ENCODE measurements around the gene PDCD1LG2.

The PDCD1LG2 gene

GRCh38 chr9:5516453-5517220, 6.3 kb downstream of the PDCD1LG2 start:
- no peak overlapping the region for H2AFZ ChIP-seq (ENCODE audit: low read depth, low read length)
- no peak overlapping the region for H3K9ac ChIP-seq (ENCODE audit: low read length)
- H3K4me2 ChIP-seq (ENCODE audit: low read length), result no peak overlapping the region
- no peaks in the 10 kb centered on the region for H3K27me3 ChIP-seq (ENCODE audit: low read depth, low read length)
- no peaks in the 10 kb centered on the region for H4K20me1 ChIP-seq (ENCODE audit: insufficient read depth, low read length)
- no peak overlapping the region for H3K4me3 ChIP-seq (ENCODE audit: low read length)
- TF ChIP-seq EZH2phosphoT487 (IDR thresholded peaks at IDR 0.05; ENCODE audit: low read depth) (no peak), CTCF (IDR thresholded peaks at IDR 0.05; ENCODE audit: low read depth, low read length) (no peak)
- no peaks in the 10 kb centered on the region for H3K36me3 ChIP-seq (replicated peaks; ENCODE audit: low read depth, low read length)
- H3K9me3 ChIP-seq (ENCODE audit: insufficient read depth, low read length), result no peaks in the 10 kb centered on the region
- H3K27ac ChIP-seq (ENCODE audit: low read length), result no peak overlapping the region
- H3K4me1 ChIP-seq (ENCODE audit: low read length), result peaks cover 69% of the 10 kb centered on the region
- 0 out of 2 replicates have a peak, but pooled peaks cover 2% of the 10 kb centered on the region for H3K79me2 ChIP-seq (ENCODE audit: low read length)

- Histone ChIP-seq H3K79me2 (ENCODE audit: low read length) (no peaks in the 10 kb centered on the region), H3K36me3 (replicated peaks; ENCODE audit: low read depth, low read length) (no peaks in the 10 kb centered on the region), H4K20me1 (ENCODE audit: insufficient read depth, low read length) (no peaks in the 10 kb centered on the region), H3K4me3 (ENCODE audit: low read length) (peak overlapping the region; percentile 30), H3K27ac (ENCODE audit: low read length) (peak overlapping the region; percentile 82), H2AFZ (ENCODE audit: low read depth, low read length) (0 out of 2 replicates have a peak overlapping the region, but pooled peaks have one; percentile 43), H3K27me3 (ENCODE audit: low read depth, low read length) (no peaks in the 10 kb centered on the region), H3K4me2 (ENCODE audit: low read length) (peak overlapping the region; percentile 62), H3K9ac (ENCODE audit: low read length) (peak overlapping the region; percentile 29; the same call in 1 of the 2 replicates), H3K4me1 (ENCODE audit: low read length) (peaks cover 58% of the 10 kb centered on the region), H3K9me3 (ENCODE audit: insufficient read depth, low read length) (no peaks in the 10 kb centered on the region)
- TF ChIP-seq CTCF (IDR thresholded peaks at IDR 0.05; ENCODE audit: low read depth, low read length), result no peak
- no peak for TF ChIP-seq EZH2phosphoT487 (IDR thresholded peaks at IDR 0.05; ENCODE audit: low read depth)
Observed at GRCh38 chr9:5518171-5518936, 8.0 kb downstream of the PDCD1LG2 start.

GRCh38 chr9:5518937-5519319, 8.6 kb downstream of the PDCD1LG2 start:
- no peaks in the 10 kb centered on the region for H3K79me2 ChIP-seq (ENCODE audit: low read length)
- H3K36me3 ChIP-seq (replicated peaks; ENCODE audit: low read depth, low read length), result no peaks in the 10 kb centered on the region

More at GRCh38 chr9:5518937-5519319, 8.6 kb downstream of the PDCD1LG2 start:
- H3K4me2 ChIP-seq (ENCODE audit: low read length), result peak overlapping the region; percentile 62
- TF ChIP-seq CTCF (IDR thresholded peaks at IDR 0.05; ENCODE audit: low read depth, low read length) (no peak), EZH2phosphoT487 (IDR thresholded peaks at IDR 0.05; ENCODE audit: low read depth) (no peak)
- H3K4me1 ChIP-seq (ENCODE audit: low read length), result peaks cover 52% of the 10 kb centered on the region
- no peaks in the 10 kb centered on the region for H4K20me1 ChIP-seq (ENCODE audit: insufficient read depth, low read length)
- H3K4me3 ChIP-seq (ENCODE audit: low read length), result peak overlapping the region; percentile 30
- peak overlapping the region; percentile 82 for H3K27ac ChIP-seq (ENCODE audit: low read length)
- H2AFZ ChIP-seq (ENCODE audit: low read depth, low read length), result 0 out of 2 replicates have a peak overlapping the region, but pooled peaks have one; percentile 43
- H3K27me3 ChIP-seq (ENCODE audit: low read depth, low read length), result no peaks in the 10 kb centered on the region
- H3K9ac ChIP-seq (ENCODE audit: low read length), result peak overlapping the region; percentile 29; the same call in 1 of the 2 replicates
- no peaks in the 10 kb centered on the region for H3K9me3 ChIP-seq (ENCODE audit: insufficient read depth, low read length)
